Natural killer cell (primary cell): Measurements from ENCODE around the gene CSAG3. TPM values are rescaled to one million over a fixed set of nuclear protein-coding genes. Genes with fewer than 3 reads are reported as not detected.
"Not testable (repeated sequence)": the region's sequence is repeated elsewhere in the genome, so short reads cannot be mapped to it uniquely, and the experiment has no call there.

Experiments used
- ATAC-seq, 3 donors: fragments of 150-1000 bp in 2 of 3; fragments of 200-7000 bp in 1 of 3; cut with Tn5 transposase; 1 replicate in 1 of 3; 2 replicates in 2 of 3; pipeline ENCODE4 v1.10.0; 2021; ENCODE audit warnings: mild to moderate bottlenecking in 2 of 3, moderate library complexity in 2 of 3
- DNase-seq, 2 donors: peaks; one replicate each; pipeline versions ENCODE4 v3.0.0 to v3.0.0-alpha.2; 2013 to 2021; ENCODE audit warnings: mixed read lengths in 1 of 2
- H3K27ac ChIP-seq: one replicate; pipeline ENCODE4 v1.5.1; 2013; ENCODE audit warnings: mild to moderate bottlenecking, low read length
- H3K27me3 ChIP-seq: one replicate; pipeline ENCODE4 v1.6.1; 2013; ENCODE audit warnings: low read length; ENCODE audit not compliant: control insufficient read depth, insufficient read depth
- H3K36me3 ChIP-seq: one replicate; pipeline ENCODE4 v1.6.1; 2013; ENCODE audit warnings: low read length; ENCODE audit not compliant: control insufficient read depth, insufficient read depth
- H3K4me1 ChIP-seq: one replicate; pipeline ENCODE4 v1.6.1; 2013; ENCODE audit warnings: low read length; ENCODE audit not compliant: control insufficient read depth, insufficient read depth
- H3K4me3 ChIP-seq: one replicate; pipeline ENCODE4 v1.5.1; 2013; ENCODE audit warnings: low read length
- H3K9me3 ChIP-seq: one replicate; pipeline ENCODE4 v1.6.1; 2013; ENCODE audit warnings: low read length; ENCODE audit not compliant: control insufficient read depth, insufficient read depth
- H3K27ac Mint-ChIP-seq, 2 donors: one replicate each; pipeline ENCODE4 v1.8.0; 2022; ENCODE audit warnings: mild to moderate bottlenecking in 2 of 2, mixed read lengths in 2 of 2, moderate library complexity in 1 of 2
- H3K27me3 Mint-ChIP-seq, 2 donors: one replicate each; pipeline ENCODE4 v1.8.0; 2022; ENCODE audit warnings: low read depth in 2 of 2, mixed read lengths in 2 of 2
- H3K36me3 Mint-ChIP-seq: one replicate; pipeline ENCODE4 v1.8.0; 2022; ENCODE audit warnings: mixed read lengths
- H3K4me1 Mint-ChIP-seq, 2 donors: one replicate each; pipeline ENCODE4 v1.8.0; 2022; ENCODE audit warnings: mixed read lengths in 2 of 2
- H3K4me3 Mint-ChIP-seq: one replicate; pipeline ENCODE4 v1.8.0; 2022; ENCODE audit warnings: mild to moderate bottlenecking, moderate library complexity, mixed read lengths
- H3K9me3 Mint-ChIP-seq, 2 donors: one replicate each; pipeline ENCODE4 v1.8.0; 2022; ENCODE audit warnings: mixed read lengths in 2 of 2
- WGBS: methylation state at CpG from one replicate; pipeline ENCODE4 v1.1.7; 2013; ENCODE audit warnings: missing lambda C conversion rate; ENCODE audit not compliant: insufficient coverage; 5-methylcytosine and 5-hydroxymethylcytosine counted together
- intact Hi-C: fragments of 100-400 bp; cut with micrococcal nuclease; formaldehyde crosslinking; loops from one replicate; pipeline ENCODE4 v1.14.2; 2022
- total RNA-seq, 4 donors: library from RNA; stranded (reverse); fragments of 120-200 nt in 1 of 4; gene quantifications; one replicate each; pipeline versions ENCODE4 v1.2.3 to v1.2.4, GENCODE V29; 2013 to 2022
- TF ChIP-seq, protein P1 (sequence below): fragments of 200-600 bp; IDR thresholded peaks from one replicate; pipeline ENCODE4 v1.8.0; 2022; ENCODE audit warnings: antibody characterized with exemption

CSAG3 gene
- total RNA-seq, 3 donors from 2014 or later (not counting 1 experiment from before 2014, with no cell fraction given), result not detected

GRCh38 chrX:152733261-152733975, 25.6 kb upstream of the CSAG3 start, which contains the start of the genes CSAG1 and MAGEA12:
Gene CSAG1, minus strand, starts transcription at chrX:152733721. Its CDS starts 1,261 bp downstream, at chrX:152732460.
Gene MAGEA12, plus strand, starts transcription at chrX:152733757. Its CDS starts 2,405 bp downstream, at chrX:152736162.
- no peaks in the 10 kb centered on the region for H3K4me1 Mint-ChIP-seq
- Histone ChIP-seq H3K4me3 (no peak within 1 kb of the TSS), H3K9me3 (no peaks in the 10 kb centered on the region), H3K36me3 (no peaks in the 10 kb centered on the region), H3K27me3 (no peaks in the 10 kb centered on the region), H3K27ac (no peak within 1 kb of the TSS), H3K4me1 (no peaks in the 10 kb centered on the region)
- no peak for DNase-seq
- no peak within 1 kb of the TSS for H3K27ac Mint-ChIP-seq
- no peak for ATAC-seq
- TF ChIP-seq, protein P1, sequence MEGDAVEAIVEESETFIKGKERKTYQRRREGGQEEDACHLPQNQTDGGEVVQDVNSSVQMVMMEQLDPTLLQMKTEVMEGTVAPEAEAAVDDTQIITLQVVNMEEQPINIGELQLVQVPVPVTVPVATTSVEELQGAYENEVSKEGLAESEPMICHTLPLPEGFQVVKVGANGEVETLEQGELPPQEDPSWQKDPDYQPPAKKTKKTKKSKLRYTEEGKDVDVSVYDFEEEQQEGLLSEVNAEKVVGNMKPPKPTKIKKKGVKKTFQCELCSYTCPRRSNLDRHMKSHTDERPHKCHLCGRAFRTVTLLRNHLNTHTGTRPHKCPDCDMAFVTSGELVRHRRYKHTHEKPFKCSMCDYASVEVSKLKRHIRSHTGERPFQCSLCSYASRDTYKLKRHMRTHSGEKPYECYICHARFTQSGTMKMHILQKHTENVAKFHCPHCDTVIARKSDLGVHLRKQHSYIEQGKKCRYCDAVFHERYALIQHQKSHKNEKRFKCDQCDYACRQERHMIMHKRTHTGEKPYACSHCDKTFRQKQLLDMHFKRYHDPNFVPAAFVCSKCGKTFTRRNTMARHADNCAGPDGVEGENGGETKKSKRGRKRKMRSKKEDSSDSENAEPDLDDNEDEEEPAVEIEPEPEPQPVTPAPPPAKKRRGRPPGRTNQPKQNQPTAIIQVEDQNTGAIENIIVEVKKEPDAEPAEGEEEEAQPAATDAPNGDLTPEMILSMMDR, result no peak
- intact Hi-C loops, result no loop called here
- 91% methylated on average over 4 of the region's 21 CpGs for WGBS
- peaks cover 0 to 36% of the 10 kb centered on the region in 2 donors for H3K27me3 Mint-ChIP-seq
- H3K36me3 Mint-ChIP-seq, result no peaks in the 10 kb centered on the region
- no peaks in the 10 kb centered on the region for H3K9me3 Mint-ChIP-seq
- no peak within 1 kb of the TSS for H3K4me3 Mint-ChIP-seq

- DNase-seq, H3K27ac ChIP-seq, H3K9me3 ChIP-seq, H3K4me3 ChIP-seq, H3K27ac Mint-ChIP-seq, ATAC-seq, intact Hi-C loops, H3K4me1 Mint-ChIP-seq, H3K27me3 ChIP-seq, H3K9me3 Mint-ChIP-seq, H3K4me3 Mint-ChIP-seq, H3K36me3 Mint-ChIP-seq, H3K4me1 ChIP-seq, H3K36me3 ChIP-seq: not testable (repeated sequence)
- peaks cover 0 to 30% of the 10 kb centered on the region in 2 donors for H3K27me3 Mint-ChIP-seq
- WGBS, result 93% methylated on average over 17 of the region's 22 CpGs
Observed at GRCh38 chrX:152734143-152734858, 24.7 kb upstream of the CSAG3 start.

GRCh38 chrX:152735101-152735500, 23.9 kb upstream of the CSAG3 start:
- Mint-ChIP-seq H3K36me3 (no peaks in the 10 kb centered on the region), H3K4me1 (no peaks in the 10 kb centered on the region), H3K9me3 (no peaks in the 10 kb centered on the region), H3K27me3 (peaks cover 0 to 22% of the 10 kb centered on the region in 2 donors), H3K27ac (no peak overlapping the region), H3K4me3 (no peak overlapping the region)
- no peaks in the 10 kb centered on the region for H3K36me3 ChIP-seq
- no peaks in the 10 kb centered on the region for H3K9me3 ChIP-seq
- TF ChIP-seq, protein P1, result no peak
- DNase-seq (no peak), ATAC-seq (no peak)
- H3K4me3 ChIP-seq, result no peak overlapping the region
- H3K27me3 ChIP-seq, result no peaks in the 10 kb centered on the region
- H3K4me1 ChIP-seq, result no peaks in the 10 kb centered on the region
- H3K27ac ChIP-seq, result no peak overlapping the region
- 67% methylated on average over 1 of the region's 2 CpGs for WGBS
- intact Hi-C loops, result no loop called here

GRCh38 chrX:152735860-152736511, 23.0 kb upstream of the CSAG3 start:
- DNase-seq (no peak), ATAC-seq (no peak)
- no peaks in the 10 kb centered on the region for H3K9me3 Mint-ChIP-seq
- WGBS, result 86% methylated on average over 11 of the region's 12 CpGs
- TF ChIP-seq, protein P1, result no peak
- intact Hi-C loops, result no loop called here
- H3K27me3 ChIP-seq, result no peaks in the 10 kb centered on the region
- no peaks in the 10 kb centered on the region for H3K4me1 Mint-ChIP-seq
- no peaks in the 10 kb centered on the region for H3K4me1 ChIP-seq
- H3K36me3 Mint-ChIP-seq, result no peaks in the 10 kb centered on the region
- H3K4me3 ChIP-seq, result no peak overlapping the region
- no peak overlapping the region for H3K27ac ChIP-seq
- no peak overlapping the region for H3K27ac Mint-ChIP-seq
- H3K4me3 Mint-ChIP-seq, result no peak overlapping the region
- peaks cover 0 to 17% of the 10 kb centered on the region in 2 donors for H3K27me3 Mint-ChIP-seq
- H3K9me3 ChIP-seq, result no peaks in the 10 kb centered on the region
- no peaks in the 10 kb centered on the region for H3K36me3 ChIP-seq

DNA sequence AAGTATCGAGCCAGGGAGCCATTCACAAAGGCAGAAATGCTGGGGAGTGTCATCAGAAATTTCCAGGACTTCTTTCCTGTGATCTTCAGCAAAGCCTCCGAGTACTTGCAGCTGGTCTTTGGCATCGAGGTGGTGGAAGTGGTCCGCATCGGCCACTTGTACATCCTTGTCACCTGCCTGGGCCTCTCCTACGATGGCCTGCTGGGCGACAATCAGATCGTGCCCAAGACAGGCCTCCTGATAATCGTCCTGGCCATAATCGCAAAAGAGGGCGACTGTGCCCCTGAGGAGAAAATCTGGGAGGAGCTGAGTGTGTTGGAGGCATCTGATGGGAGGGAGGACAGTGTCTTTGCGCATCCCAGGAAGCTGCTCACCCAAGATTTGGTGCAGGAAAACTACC, 22.5 kb upstream of the CSAG3 start:
- H3K27ac ChIP-seq, H3K36me3 ChIP-seq, H3K4me3 Mint-ChIP-seq, intact Hi-C loops, H3K27me3 ChIP-seq, H3K4me1 Mint-ChIP-seq, H3K9me3 Mint-ChIP-seq, H3K9me3 ChIP-seq, H3K4me3 ChIP-seq, DNase-seq, H3K27ac Mint-ChIP-seq, H3K4me1 ChIP-seq, ATAC-seq, H3K36me3 Mint-ChIP-seq: not testable (repeated sequence)
- peaks cover 0 to 12% of the 10 kb centered on the region in 2 donors for H3K27me3 Mint-ChIP-seq
- 84% methylated on average over 12 of the region's 12 CpGs for WGBS
